Germinal center (tissue), 1 donor: ENCODE results near the gene ZNF236.
A peak's percentile ranks its signal among the peaks of the same experiment; 100 is the strongest.

Source experiments
- DNase-seq: peaks from one replicate; pipeline ENCODE4 v3.0.0; 2012; ENCODE audit warnings: mixed read lengths, low spot score

The ZNF236 gene

DNA sequence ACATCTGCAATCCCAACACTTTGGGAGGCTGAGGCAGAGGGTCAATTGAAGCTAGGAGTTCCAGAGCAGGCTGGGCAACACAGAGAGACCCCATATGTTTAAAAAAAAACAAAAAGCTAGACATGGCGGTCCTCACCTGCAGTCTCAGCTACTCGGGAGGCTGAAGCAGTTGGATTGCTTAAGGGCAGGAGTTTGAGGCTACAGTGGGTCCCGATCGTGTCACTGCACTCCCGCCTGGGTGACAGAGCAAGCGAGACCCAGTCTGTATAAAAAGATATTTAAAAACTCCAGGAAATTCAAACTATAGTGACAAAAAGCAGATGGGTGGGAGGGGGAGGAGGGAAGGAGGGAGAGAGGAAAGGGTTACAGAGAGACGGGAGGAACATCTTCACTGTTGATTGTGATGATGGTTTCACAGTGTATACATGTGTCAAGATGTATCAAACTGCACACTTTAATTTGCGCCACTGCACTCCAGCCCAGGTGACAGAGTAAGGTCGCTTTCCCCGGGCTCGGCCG lies 942 bp upstream of the ZNF236 start:
- no peak for DNase-seq

DNA sequence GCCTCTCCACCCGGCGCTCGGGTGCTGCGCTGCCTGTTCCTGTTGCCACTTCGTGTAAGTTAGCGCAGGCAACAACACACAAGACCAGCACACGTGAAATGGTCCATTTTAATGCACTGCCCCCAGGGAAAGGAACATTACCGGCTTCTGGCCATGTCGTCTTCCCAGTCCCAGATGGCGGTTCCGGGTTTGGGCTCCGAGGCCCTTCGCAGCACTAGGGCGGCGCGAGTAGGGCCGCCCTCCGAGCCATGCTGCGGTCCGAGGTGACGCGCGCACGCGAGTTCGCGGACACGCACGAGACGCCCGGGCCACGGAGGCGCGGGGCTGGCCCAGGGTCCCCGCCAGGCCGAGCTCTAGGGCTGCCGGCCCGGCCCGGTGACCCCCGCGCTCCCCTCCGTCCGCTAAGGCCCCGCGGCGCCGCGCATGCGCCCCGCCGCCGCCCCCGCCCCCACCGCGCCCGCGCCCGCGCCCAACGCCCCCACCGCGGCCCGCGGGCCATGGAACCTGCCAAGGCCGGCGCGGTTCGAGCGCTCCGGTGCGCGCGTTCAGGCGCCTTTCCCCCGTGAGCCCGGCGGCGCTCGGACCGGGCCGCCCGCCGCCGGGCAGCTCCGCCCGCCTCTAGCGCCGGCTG lies 367 bp upstream of the ZNF236 start:
- peak; percentile 88 for DNase-seq

DNA sequence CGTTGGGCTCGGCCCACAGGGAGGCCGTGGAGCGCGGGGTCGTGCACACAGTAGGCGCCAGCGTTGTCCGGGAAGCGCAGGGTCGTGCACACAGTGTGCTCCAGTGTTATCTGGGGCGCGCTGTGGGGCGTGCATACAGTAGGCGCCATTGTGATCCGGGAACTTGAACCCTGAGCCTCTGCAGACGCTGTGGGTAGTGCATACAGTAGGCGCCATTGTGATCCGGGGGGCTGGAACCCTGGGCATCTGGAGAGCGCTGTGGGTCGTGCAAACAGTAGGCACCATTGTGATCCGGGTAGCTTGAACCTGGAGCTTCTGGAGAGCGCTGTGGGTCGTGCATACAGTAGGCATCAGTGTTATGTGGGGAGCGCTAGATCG lies 793 bp downstream of the ZNF236 start:
- DNase-seq = no peak

DNA sequence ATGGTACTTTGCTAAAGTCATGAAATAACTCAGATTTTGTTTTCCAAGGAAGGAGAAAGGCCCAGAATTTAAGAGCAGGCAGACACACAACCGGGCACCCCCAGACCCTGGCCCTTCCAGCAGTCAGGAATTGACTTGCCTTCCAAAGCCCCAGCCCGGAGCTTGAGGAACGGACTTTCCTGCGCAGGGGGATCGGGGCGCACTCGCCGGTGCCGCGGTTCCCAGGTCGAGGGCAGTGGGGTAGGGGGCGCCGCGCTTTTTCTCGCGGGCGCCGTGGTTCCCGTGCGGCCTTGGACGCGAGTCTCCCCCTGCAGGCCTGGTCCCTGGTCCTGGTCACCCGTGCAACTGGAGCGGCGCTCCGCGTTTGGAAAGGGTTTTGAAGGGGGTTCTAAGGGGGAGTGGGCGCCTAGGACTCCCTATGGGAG lies 1.2 kb downstream of the ZNF236 start:
- DNase-seq = no peak

DNA sequence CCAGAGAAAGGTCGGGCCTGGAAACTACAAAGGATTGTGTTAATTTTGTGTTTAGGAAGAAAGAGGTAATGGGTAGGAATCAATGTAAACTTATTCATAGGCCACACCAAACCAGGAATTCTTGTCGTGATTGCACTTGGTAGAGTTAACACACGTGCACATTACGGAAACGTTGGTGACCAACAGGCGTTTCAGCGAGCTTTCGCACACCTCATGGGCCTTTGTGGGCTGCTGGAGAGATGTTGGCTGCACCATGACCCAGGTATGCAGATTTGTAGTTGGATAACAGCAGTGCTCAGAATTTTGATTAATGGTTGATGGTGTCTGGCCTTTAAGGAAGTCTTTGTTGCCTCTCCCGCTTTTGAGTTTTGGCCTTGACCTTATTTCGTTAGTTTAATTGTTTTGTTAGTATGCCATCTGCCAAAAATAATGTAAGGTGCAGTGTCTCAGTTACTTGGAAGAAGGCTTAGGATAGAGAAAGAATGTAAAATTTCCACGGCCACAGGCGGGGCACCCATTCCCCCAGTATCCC lies 1.9 kb downstream of the ZNF236 start:
- DNase-seq = no peak

DNA sequence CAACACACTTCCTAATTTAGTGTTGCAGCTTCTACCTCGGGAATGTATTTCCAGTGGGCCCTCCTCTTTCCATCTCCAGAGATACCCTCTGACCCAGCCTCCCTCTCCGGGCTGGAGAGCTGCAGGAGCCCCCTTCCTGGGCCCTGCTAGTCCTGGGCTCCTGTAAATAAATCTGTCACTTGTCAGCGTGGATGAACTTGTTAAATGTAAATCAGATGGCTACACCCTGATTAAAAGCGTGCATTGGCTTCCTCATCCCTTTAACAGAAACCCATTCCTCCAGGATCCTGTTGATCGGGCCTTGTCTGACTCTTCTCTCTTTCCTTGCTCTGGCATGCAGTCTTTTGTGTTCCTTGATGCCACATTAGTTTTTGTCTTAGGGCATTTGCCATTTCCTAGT lies 2.4 kb downstream of the ZNF236 start:
- no peak for DNase-seq

DNA sequence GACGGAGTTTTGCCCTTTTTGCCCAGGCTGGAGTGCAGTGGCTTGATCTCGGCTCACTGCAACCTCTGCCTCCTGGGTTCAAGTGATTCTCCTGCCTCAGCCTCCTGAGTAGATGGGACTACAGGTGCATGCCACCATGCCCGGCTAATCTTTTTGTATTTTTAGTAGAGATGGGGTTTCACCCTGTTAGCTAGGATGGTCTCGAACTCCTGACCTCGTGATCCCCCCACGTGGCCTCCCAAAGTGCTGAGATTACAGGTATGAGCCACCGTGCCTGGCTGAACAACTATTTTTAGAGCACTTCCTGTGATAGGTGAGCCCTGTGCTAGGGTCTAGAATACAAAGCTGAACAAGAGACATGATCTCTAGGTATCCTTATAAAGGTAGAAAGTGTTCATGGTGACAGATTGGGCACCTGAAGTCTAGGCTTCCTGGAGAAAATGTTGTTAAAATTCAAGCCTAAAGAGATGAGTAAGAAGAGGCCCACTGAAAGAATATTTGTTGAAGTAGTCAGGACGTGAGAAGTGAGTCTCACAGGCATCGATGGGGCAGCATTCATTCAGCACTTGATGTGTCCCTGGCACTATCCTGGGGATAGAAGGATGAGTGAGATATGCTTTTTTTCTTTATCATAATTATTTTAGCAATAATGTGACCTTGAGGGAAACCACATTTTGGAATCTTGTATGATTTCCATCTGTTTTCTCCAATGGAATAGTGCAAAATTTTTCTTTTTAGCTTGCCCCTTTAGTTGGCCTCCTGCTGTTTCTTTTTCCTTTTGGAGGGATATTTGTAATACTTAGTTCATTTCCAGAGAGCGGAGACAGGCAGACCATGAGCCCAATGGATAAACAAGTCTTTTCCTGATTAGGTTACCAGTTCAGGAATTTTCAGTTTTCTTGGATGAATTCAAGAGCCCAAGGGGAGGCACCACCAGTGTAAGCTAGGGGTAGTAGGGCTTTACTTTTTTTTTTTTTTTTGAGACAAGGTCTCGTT lies 5.1 kb downstream of the ZNF236 start:
- no peak for DNase-seq

DNA sequence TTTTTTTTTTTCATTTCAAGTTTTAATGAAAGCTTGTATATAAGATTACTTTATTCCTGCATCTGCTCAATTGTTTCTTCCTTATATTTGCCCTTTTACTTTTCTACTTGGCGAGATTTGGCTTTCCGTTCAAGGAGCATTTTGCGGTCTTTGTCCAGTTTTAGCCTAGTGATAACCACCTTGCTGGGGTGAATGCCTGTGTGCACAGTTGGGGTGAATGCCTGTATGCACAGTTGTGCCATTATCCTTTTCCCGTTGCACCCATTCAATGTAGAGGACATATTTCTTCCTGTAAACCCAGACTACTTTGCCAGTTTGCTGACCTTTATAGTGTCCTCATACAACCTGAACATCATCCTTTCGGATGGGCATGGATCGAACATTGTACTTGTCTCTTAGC lies 12.0 kb downstream of the ZNF236 start:
- no peak for DNase-seq

DNA sequence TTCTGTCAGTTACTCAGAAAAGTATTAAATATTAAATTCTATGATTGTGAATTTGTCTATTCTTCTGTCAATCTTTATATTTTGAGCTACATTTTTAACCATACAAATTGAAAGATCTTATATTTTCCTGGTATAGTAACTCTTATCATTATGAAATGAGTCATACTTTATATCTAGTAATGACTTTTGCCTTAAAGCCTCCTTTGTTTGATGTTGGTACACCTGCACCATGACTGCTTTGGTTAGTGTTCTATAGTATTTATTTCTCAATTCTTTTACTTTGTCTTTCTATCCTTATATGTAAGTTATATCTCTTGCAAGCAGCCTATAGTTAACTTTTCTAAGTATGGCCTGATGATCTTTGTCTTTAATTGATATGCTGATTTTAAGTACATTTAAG lies 13.0 kb downstream of the ZNF236 start:
- DNase-seq = no peak

DNA sequence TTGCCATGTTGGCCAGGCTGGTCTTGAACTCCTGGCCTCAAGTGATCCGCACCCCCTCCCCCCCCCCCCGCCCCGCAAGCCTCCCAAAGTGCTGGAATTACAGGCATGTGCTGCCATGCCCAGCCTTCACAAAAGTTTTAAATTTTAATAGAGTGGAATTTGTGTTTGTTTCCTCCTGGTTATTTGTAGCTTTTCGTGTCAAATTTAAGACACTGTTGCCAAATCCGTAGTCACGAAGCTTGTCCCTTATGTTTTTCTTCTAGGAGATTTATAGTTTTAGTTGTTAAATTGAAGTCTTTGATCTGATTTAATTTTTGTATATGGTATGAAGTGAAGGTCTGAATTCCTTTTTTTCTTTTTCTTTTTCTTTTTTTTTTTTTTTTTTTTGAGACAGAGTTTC lies 14.7 kb downstream of the ZNF236 start:
- DNase-seq = no peak

DNA sequence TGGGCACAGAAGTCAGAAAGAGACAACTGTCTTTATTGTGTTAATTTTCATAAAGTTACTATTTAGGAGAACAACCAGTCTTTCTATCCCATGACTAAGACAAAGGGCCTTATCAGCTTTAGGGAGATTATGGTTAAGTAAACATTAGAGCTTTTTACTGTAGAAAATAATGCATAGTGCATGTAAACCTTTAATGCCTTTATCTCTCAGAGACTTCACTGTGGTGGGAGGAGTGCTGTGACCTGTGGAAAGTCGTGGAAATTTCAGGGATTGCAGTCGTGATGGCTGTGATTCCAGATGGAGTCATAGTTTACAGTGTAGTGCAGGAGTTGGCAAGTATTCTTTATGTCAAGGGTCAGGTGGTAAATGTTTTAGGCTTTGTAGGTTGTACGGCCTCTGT lies 15.8 kb downstream of the ZNF236 start:
- no peak for DNase-seq

DNA sequence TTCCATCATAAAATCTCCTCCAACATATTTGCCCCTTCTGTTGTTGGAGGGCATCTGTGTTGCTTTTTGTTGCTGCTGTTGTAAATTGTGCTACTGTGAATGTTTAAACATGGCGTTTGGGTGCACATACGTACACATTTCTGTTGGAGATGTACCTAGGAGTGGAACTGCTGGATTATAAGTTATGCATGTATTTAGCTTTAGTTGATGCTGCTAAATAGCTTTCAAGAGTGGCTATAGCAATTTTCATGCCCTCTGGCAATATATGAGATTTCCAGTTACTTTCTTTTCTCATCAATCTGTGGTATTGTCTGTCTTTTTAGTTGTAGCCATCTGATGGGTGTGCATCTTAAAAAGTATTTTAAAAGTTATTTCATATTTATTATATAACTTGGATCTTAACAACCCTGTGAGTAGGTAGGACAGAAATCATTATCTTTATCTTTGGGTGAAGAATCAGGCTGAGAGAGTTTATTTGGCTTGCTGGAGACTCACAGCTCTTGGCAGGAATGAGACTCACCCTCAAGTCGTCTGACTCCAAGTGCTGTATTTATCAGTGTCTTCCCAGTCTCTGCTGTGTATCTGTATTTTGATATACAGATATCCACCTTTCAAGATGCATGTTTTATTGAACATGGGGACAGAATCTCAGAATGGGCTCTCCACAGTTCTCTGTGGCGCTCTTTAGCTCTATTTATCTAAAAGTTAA lies 16.9 kb downstream of the ZNF236 start:
- no peak for DNase-seq

DNA sequence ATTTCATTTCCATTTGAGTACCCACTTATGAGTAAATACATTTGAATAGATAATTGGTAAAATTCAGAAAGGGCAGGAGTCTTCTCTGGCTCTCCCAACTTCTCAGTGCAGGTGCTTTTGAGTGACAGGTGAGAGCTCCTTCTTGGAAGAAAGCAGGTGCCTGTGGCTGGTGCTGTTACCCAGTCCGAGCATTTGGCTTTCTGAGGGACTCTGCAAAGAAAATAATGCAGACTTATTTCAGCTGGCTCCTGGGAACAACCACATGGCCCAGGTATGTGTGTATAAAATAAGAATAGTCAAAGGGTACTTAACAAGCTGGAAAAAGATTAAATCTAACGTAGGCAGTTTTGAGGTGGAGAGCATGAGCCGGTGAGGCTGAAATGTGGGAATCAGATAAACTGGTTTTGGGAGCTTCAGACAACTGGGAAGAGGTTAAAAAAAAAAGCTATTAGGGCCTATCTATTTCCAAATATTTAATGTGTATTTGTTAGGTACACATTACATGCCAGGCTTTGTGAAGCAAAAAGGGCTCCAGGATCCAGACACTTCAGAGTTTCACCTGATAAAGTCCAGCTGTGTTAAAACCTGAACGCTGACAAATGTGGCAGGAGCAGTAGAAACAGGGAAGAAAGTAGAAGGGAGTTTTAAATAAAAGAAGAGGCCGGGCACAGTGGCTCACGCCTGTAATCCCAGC lies 20.6 kb downstream of the ZNF236 start:
- no peak for DNase-seq

DNA sequence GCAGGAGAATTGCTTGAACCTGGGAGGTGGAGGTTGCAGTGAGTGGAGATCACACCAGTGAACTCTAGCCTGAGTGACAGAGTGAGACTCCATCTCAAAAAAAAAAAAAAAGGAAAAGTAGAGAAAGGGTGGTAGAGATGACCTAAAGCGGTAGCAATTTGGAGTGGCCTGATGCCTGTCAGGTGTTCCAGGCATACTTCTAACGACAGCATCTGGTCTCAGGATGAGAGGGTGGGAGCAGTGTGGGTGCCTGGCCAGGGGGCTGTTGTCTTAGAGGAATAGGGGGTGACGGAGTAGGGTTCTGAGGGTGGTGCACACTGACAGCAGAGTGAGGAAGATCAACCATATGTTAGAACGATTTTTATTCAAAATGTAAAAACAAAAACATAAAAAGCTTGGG lies 21.8 kb downstream of the ZNF236 start:
- no peak for DNase-seq

DNA sequence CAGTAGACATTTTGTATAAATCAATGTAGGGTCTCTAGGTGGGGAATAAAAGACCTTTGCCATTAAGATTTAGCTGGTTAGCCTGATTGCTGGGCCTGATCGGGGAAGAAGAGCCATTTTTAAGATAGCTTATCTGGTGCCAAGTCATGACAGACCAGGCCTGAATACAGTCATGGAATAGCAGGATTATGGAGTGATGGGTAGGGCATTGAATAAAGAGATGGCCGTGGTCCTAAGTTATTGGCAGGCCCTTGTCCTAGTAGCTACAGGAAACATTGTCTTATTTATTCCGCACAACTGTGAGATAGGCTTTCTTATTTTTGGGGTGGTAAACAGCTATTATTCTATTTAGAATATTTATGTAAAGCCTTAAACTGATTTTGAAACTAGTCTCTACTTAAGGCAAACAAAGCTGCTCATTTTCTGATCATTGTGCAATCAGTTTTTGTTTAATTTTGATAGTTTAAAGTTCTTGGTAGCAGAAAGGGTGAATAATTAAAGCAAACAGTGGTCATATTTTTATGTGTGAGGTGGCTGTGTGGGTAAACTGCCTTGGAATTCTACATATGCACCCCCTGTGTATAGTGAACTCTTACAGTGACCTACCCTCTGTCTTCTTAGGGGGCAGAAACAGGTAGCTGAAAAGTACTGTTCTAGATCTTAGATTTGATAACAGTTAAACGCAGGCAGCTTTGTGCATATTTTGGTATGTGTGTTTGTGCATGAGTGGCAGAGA lies 22.6 kb downstream of the ZNF236 start:
- DNase-seq = no peak

DNA sequence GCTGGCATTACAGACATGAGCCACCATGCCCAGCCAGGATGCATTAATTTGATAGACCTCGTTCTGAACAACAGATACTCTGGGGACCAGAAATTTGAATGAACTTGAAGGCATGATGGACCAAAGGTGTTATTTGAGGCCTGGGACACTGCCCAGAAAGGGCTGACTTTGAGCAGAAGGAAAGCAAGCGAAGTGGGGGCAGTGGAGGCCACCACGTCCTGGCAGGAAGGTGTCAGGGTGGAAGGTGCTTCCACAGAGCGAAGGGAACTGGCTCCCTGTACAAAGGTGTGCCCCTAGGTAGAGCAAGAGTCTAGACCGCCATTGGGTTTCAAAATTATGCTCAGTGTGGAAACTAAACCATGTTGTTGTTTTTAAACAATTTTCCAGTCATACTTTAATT lies 23.9 kb downstream of the ZNF236 start:
- DNase-seq = no peak

DNA sequence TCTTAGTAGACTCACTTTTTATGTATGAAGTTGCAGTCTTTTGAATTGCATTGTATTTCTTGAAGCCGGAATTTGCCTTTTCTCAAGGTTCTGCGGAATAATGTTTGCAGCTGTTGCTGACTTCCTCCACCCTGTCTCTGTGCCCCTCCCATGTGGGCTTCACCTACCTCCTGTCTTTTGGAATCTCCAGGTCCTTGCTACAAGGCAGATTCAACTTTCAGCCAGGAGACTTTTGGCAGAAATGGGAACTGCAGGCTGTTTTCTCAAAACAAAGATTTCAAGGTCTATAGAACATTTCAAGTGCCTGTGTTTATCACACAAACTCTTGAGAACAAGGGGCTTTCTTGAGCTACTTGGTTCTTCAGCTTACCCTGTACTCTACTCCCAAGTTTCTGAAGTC lies 25.6 kb downstream of the ZNF236 start:
- DNase-seq = no peak

DNA sequence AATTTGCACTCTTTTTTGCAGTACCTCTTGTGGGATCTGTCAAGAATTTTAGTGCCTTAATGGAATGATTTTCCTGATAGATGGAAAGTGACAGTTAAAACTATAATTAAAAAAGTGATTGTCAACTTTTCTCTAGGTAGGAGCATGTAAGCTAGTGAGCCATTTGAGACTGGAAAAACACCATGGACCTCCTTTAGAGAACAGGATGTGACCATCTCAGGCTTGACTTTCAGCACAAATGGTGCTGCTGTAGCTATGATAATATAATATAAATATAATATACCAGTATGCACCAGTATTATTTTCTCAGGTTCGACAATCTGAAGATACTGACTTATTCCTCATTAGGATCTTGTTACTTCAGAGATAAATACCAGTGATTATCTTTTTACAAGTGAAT lies 27.8 kb downstream of the ZNF236 start:
- DNase-seq = no peak

DNA sequence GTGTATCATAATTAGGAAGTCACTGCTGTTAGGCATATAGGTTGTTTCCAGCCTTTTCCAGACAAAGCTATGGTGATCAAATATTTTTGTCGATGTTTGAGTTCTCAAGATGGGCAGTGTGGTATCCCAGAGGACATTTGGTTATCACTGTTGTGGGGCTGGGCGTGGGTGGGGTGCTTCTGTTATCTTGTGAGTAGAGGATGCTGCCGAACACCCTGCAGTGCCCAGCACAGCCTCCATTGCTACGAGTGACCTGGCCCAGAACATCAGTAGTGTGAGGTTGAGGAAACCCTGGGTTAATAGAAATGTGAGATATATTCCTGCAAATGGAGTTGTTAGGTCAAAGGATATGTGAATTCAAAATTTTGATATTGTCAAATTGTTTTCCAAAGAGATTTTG lies 33.2 kb downstream of the ZNF236 start:
- DNase-seq = no peak

DNA sequence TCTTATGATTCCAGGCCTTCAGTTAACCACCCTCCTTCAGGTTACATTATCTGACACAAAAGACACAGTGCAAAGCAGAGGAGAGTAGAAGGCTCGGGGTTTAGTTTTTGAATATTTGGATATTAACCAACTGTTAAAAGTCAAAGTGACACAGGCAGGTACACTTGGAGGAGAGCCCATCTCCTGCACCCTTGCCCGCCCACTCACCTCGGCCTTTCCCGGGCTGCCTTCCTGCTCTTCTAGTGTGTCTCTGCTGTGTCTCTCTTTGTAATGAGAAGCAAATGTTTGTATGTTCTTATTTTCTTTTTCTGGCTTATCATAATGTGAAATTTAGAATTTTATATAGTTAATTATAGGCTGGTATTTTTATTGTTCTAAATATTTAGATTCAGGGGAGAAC lies 35.1 kb downstream of the ZNF236 start:
- no peak for DNase-seq
